GM12878 (cell line): ENCODE measurements around the gene MAP7. TPM values are rescaled to one million over a fixed set of nuclear protein-coding genes. Genes with fewer than 3 reads are reported as not detected.

ENCODE experiments used
- ATAC-seq: fragments of 200-7000 bp; cut with Tn5 transposase; 3 replicates; pipeline ENCODE4 v1.9.1; 2020; ENCODE audit warnings: mild to moderate bottlenecking, moderate library complexity
- BruUV-seq: library from RNA; stranded (reverse); fragments of 400-500 nt; replicated peaks from 2 replicates; lab custom pipeline; 2021; lab: Mats Ljungman, UMichigan
- CTCF ChIA-PET: fragments of 300-600 bp; sonication (Branson Sonifier 250); formaldehyde crosslinking; extraction: SDS; loops from one replicate; lab custom pipeline; 2021; ENCODE audit warnings: inconsistent platforms; lab: Yijun Ruan, JAX
- POLR2A ChIA-PET: fragments of 350-600 bp; formaldehyde crosslinking; extraction: SDS; loops from one replicate; lab custom pipeline; 2021; ENCODE audit warnings: inconsistent platforms; lab: Charles Lee
- RAD21 ChIA-PET: fragments of 300-600 bp; sonication (Branson Sonifier 250); formaldehyde crosslinking; loops from one replicate; lab custom pipeline; 2023; ENCODE audit warnings: antibody characterized with exemption; ENCODE audit not compliant: unreplicated experiment; lab: Charles Lee
- SMC1A ChIA-PET: fragments of 300-600 bp; sonication (Branson Sonifier 250); formaldehyde crosslinking; loops from one replicate; lab custom pipeline; 2023; ENCODE audit not compliant: unreplicated experiment, uncharacterized antibody; lab: Charles Lee
- DNase-seq: peaks from one replicate; pipeline ENCODE4 v3.0.0-alpha.2; 2011; ENCODE audit warnings: low read depth, low spot score
- FAIRE-seq: peaks from 3 replicates; lab custom pipeline; 2011; peaks lifted over from hg19 to GRCh38; lab: Jason Lieb, UNC
- H2AFZ ChIP-seq: 2 replicates; pipeline ENCODE4 v1.6.0; 2011; ENCODE audit warnings: low read depth, low read length, control low read depth; ENCODE audit not compliant: control insufficient read depth
- H3K27ac ChIP-seq: 2 replicates; pipeline ENCODE4 v1.5.1; 2011; ENCODE audit warnings: control low read depth; ENCODE audit not compliant: control insufficient read depth, insufficient read depth
- H3K27me3 ChIP-seq, 2 experiments: replicated peaks in 1 of 2; 2 replicates each; pipeline versions ENCODE4 v1.6.0 to v1.6.1; 2011; ENCODE audit warnings: low read length in 1 of 2; ENCODE audit not compliant: control insufficient read depth in 2 of 2, insufficient read depth in 2 of 2
- H3K36me3 ChIP-seq, 2 experiments: 2 replicates each; pipeline ENCODE4 v1.5.1; 2011; ENCODE audit warnings: low read length in 1 of 2; ENCODE audit not compliant: control insufficient read depth in 2 of 2, insufficient read depth in 2 of 2
- H3K4me1 ChIP-seq: 2 replicates; pipeline ENCODE4 v1.6.1; 2011; ENCODE audit warnings: mild to moderate bottlenecking, low read length, moderate library complexity, mixed read lengths; ENCODE audit not compliant: control insufficient read depth, insufficient read depth
- H3K4me2 ChIP-seq: 2 replicates; pipeline ENCODE4 v1.6.0; 2011; ENCODE audit warnings: control low read depth; ENCODE audit not compliant: control insufficient read depth, insufficient read depth
- H3K4me3 ChIP-seq: fragments of 200-600 bp; sonication (generic); 2 replicates; pipeline ENCODE4 v1.5.1; 2016
- H3K79me2 ChIP-seq: 2 replicates; pipeline ENCODE4 v1.6.0; 2011; ENCODE audit warnings: low read length; ENCODE audit not compliant: control insufficient read depth, insufficient read depth
- H3K9ac ChIP-seq: 2 replicates; pipeline ENCODE4 v1.8.0; 2011; ENCODE audit warnings: low read length, control low read depth, mixed read lengths; ENCODE audit not compliant: control insufficient read depth, insufficient read depth
- H3K9me3 ChIP-seq: replicated peaks from 3 replicates; pipeline ENCODE4 v1.5.1; 2011; ENCODE audit warnings: mild to moderate bottlenecking, low read length; ENCODE audit not compliant: control insufficient read depth, insufficient read depth
- H4K20me1 ChIP-seq: 2 replicates; pipeline ENCODE4 v1.6.0; 2011; ENCODE audit not compliant: control insufficient read depth, insufficient read depth
- HDGF ChIP-seq: fragments of 450-650 bp; IDR thresholded peaks from 2 replicates; pipeline ENCODE4 v1.6.1; 2016; ENCODE audit warnings: antibody characterized with exemption
- SPI1 ChIP-seq: IDR thresholded peaks from 2 replicates; pipeline ENCODE4 v1.6.1; 2011; ENCODE audit warnings: low read depth, mild to moderate bottlenecking, low read length, moderate library complexity, borderline replicate concordance; ENCODE audit not compliant: insufficient read depth
- TCF12 ChIP-seq: IDR thresholded peaks from 2 replicates; pipeline ENCODE4 v1.6.1; 2011; ENCODE audit warnings: low read depth, mild to moderate bottlenecking, low read length
- ZNF24 ChIP-seq: fragments of 450-650 bp; IDR thresholded peaks from 2 replicates; pipeline ENCODE4 v1.6.1; 2017; ENCODE audit warnings: antibody characterized with exemption, mild to moderate bottlenecking
- ZNF274 ChIP-seq: IDR thresholded peaks from one replicate; pipeline ENCODE4 v1.8.0; 2011; ENCODE audit not compliant: insufficient read length, insufficient read depth
- WGBS: methylation state at CpG from one replicate; pipeline ENCODE4 v1.1.6; 2016; ENCODE audit warnings: low lambda C conversion rate; ENCODE audit not compliant: insufficient replicate concordance, insufficient coverage; ENCODE audit errors: missing lambda C conversion rate; 5-methylcytosine and 5-hydroxymethylcytosine counted together
- in situ Hi-C: fragments of 300-500 bp; cut with MboI; formaldehyde crosslinking; loops from 9 replicates; pipeline ENCODE4 v1.14.3; 2018; ENCODE audit warnings: mixed read lengths
- intact Hi-C: fragments of 100-400 bp; cut with micrococcal nuclease; formaldehyde crosslinking; loops from one replicate; pipeline ENCODE4 v1.14.2; 2022; ENCODE audit not compliant: unreplicated experiment
- polyA plus RNA-seq, 11 experiments: library from polyadenylated mRNA; depleted of rRNA in 4 of 11; unstranded in 6 of 11; stranded (reverse) in 5 of 11; fragments of >200 nt; fragmentation: Nextera tagmentation in 4 of 11; fragmentation: Illumina TruSeq in 1 of 11; extraction: Ambion mirVana in 4 of 11; extraction: Trizol in 1 of 11; gene quantifications; 1 replicate in 1 of 11; 2 replicates in 10 of 11; pipeline versions ENCODE4 v1.2.1 to v1.2.3, GENCODE V29; 2011 to 2016; ENCODE audit warnings: inconsistent platforms in 2 of 11, missing spikeins in 2 of 11, low read depth in 1 of 11
- total RNA-seq, 4 experiments: library from RNA; depleted of rRNA in 3 of 4; stranded (reverse); fragments of >200 nt in 3 of 4; fragmentation: Illumina TruSeq in 1 of 4; extraction: Trizol in 1 of 4; gene quantifications; 2 replicates each; pipeline versions ENCODE4 v1.2.1 to v1.2.3, GENCODE V29; 2013 to 2021
- TF ChIP-seq, protein P1 (sequence below): fragments of 450-650 bp; IDR thresholded peaks from 2 replicates; pipeline ENCODE4 v1.6.1; 2017; ENCODE audit warnings: borderline replicate concordance

Gene MAP7
- total and polyA plus RNA-seq, 10 of the 15 experiments (the other 5 are each of a cell fraction or from before 2014, with no cell fraction given), result 0.04 to 0.17 (median 0.08) TPM; not detected in 2

DNA sequence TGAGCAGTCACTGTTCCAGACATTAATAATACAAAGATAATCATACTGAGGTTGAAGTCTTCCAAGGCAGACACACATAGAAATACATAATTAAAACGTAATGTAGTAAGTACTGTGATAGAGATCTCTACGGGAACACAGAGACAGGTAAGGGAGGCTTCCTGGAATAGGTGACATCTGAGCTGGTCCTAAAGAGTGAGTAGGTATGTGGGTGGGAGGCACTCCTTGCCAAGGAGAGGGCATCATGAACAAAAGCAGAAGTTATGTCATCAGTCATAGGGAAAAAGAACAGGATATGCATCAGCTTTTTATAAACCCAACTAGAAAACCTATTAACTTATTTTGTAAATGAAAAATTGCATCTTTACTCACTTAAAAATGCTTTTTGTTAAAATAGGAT lies 110.0 kb downstream of the MAP7 start (continued):
- TF ChIP-seq HDGF (no peak), TCF12 (no peak), ZNF24 (no peak), ZNF274 (no peak)

GRCh38 chr6:136439514-136440190 lies 110.6 kb downstream of the MAP7 start:
- FAIRE-seq, result no peak
- RAD21 ChIA-PET, result no interaction called here
- in situ Hi-C loops, result no loop called here

More at GRCh38 chr6:136439514-136440190, 110.6 kb downstream of the MAP7 start:
- POLR2A ChIA-PET, result no interaction called here
- SMC1A ChIA-PET, result no interaction called here
- intact Hi-C loops, result no loop called here
- Histone ChIP-seq H3K4me1 (no peaks in the 10 kb centered on the region), H4K20me1 (no peaks in the 10 kb centered on the region), H3K27ac (no peak overlapping the region), H3K9me3 (no peaks in the 10 kb centered on the region), H3K9ac (no peak overlapping the region), H3K4me3 (no peak overlapping the region), H3K27me3 (0 out of 4 replicates have a peak, but pooled peaks cover 0 to under 1% of the 10 kb centered on the region in 2 experiments), H3K79me2 (no peaks in the 10 kb centered on the region), H3K36me3 (no peaks in the 10 kb centered on the region), H2AFZ (no peak overlapping the region), H3K4me2 (no peak overlapping the region)
- BruUV-seq, result no TSS peak
- CTCF ChIA-PET, result interaction anchor here (0.6 kb wide), 1 partner anchor 33 kb away, joined by 3 read pairs; no protein-coding TSS in a partner anchor
- TF ChIP-seq, protein P1, sequence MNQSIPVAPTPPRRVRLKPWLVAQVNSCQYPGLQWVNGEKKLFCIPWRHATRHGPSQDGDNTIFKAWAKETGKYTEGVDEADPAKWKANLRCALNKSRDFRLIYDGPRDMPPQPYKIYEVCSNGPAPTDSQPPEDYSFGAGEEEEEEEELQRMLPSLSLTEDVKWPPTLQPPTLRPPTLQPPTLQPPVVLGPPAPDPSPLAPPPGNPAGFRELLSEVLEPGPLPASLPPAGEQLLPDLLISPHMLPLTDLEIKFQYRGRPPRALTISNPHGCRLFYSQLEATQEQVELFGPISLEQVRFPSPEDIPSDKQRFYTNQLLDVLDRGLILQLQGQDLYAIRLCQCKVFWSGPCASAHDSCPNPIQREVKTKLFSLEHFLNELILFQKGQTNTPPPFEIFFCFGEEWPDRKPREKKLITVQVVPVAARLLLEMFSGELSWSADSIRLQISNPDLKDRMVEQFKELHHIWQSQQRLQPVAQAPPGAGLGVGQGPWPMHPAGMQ, result no peak
- no peak for TF ChIP-seq SPI1
- no peak for ATAC-seq
- no peak for DNase-seq
- 67% methylated on average over 9 of the region's 9 CpGs for WGBS
